ENCODE data around the gene METTL8. TPM values are rescaled to one million over a fixed set of nuclear protein-coding genes. Genes with fewer than 3 reads are reported as not detected.

Gene METTL8
- total RNA-seq, 1 donor from 2014 or later, result 41.6 TPM

DNA sequence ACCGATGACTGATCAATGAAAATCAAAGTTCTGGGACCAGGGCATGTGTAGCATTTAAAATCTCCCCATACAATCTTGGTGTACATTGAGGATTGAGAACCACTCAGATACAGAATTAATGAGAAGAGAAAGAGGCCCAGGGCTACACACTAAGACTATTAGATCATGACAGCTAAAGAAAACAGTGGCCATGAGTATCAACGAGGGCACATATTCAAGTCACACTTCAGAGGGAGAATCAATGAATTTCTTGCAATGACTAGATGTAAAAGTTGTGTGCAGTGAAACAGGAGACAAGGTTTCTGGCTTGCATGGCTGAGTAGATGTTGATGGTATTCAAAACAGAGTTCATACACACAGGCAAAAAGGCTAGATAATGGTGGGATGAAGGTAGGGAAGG, 29.1 kb downstream of the METTL8 start:
- H3K4me1 Mint-ChIP-seq, result peaks cover 4% of the 10 kb centered on the region
- H3K36me3 Mint-ChIP-seq, result peaks cover 18% of the 10 kb centered on the region
- no peak overlapping the region for H3K4me3 Mint-ChIP-seq
- H3K9me3 Mint-ChIP-seq, result peaks cover 18% of the 10 kb centered on the region
- TF ChIP-seq CTCF (IDR thresholded peaks at IDR 0.05; ENCODE audit: unreplicated experiment), result no peak
- H3K27ac Mint-ChIP-seq, result no peak overlapping the region
- no peaks in the 10 kb centered on the region for H3K27me3 Mint-ChIP-seq (ENCODE audit: low read depth)
- DNase-seq (ENCODE audit: low spot score in 2 of 2, unreplicated experiment in 2 of 2), result no peak

- Mint-ChIP-seq H3K4me1 (no peaks in the 10 kb centered on the region), H3K27ac (no peak overlapping the region), H3K9me3 (peaks cover 18% of the 10 kb centered on the region), H3K36me3 (peaks cover 18% of the 10 kb centered on the region), H3K4me3 (no peak overlapping the region), H3K27me3 (ENCODE audit: low read depth) (no peaks in the 10 kb centered on the region)
- TF ChIP-seq CTCF (IDR thresholded peaks at IDR 0.05; ENCODE audit: unreplicated experiment), result no peak
- no peak for DNase-seq (ENCODE audit: low spot score in 2 of 2, unreplicated experiment in 2 of 2)
Measured at GRCh38 chr2:171404261-171404660, 29.5 kb downstream of the METTL8 start.

DNA sequence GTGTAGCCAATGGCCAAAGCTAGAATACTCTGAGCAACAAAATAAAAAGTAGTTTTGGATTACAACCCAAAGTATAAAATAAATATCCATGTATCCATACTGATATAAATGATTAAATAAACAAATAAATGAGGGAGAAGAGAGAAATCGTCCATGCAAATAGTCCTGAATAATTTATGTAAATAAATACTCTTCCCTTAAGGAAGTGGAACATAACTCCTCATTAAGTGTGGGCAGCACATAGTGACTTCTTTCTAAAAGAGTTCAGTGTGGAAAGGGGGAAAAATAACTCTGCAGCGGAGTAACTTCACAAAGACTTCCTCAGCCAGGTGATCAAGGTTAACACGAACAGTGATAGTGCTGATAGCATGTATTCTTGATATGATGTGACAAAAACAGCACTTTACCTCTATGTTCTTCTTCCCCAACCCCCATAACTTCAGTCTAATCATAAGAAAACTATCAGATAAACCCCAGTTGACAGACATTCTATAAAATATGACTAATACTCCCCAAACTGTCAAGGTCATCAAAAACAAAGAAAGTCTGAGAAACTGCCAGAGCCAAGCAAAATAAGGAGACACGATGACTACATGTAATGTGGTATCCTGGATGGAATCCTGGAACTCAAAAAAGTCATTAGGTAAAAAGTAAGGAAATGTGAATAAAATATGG, 30.7 kb downstream of the METTL8 start:
- H3K4me3 Mint-ChIP-seq, result no peak overlapping the region
- peaks cover 21% of the 10 kb centered on the region for H3K9me3 Mint-ChIP-seq
- TF ChIP-seq CTCF (IDR thresholded peaks at IDR 0.05; ENCODE audit: unreplicated experiment), result no peak
- H3K27me3 Mint-ChIP-seq (ENCODE audit: low read depth), result no peaks in the 10 kb centered on the region
- DNase-seq (ENCODE audit: low spot score in 2 of 2, unreplicated experiment in 2 of 2), result no peak
- H3K27ac Mint-ChIP-seq, result no peak overlapping the region
- H3K36me3 Mint-ChIP-seq, result peaks cover 22% of the 10 kb centered on the region
- H3K4me1 Mint-ChIP-seq, result no peaks in the 10 kb centered on the region

DNA sequence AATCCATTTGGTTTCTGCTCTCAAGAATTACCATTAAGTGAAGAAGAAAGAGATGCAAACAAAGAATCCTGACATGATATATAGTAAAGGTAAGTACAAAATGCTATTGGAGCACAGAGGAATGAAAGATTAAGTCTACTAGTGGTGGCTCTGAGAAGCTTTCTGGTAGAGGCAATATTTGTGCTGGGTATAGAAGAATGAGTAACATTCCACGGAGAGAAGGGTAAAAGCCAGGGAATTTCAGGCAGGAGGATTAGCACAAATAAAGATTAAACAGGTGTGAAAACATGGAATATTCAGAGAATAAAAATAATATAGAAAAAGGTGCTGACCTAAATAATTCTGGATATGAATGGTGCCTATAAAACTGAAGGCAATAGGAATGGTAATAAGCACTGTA, 31.8 kb downstream of the METTL8 start:
- Mint-ChIP-seq H3K4me1 (no peaks in the 10 kb centered on the region), H3K36me3 (peaks cover 30% of the 10 kb centered on the region), H3K27ac (no peak overlapping the region), H3K27me3 (ENCODE audit: low read depth) (no peaks in the 10 kb centered on the region), H3K4me3 (no peak overlapping the region), H3K9me3 (peaks cover 30% of the 10 kb centered on the region)
- DNase-seq (ENCODE audit: low spot score in 2 of 2, unreplicated experiment in 2 of 2), result no peak
- TF ChIP-seq CTCF (IDR thresholded peaks at IDR 0.05; ENCODE audit: unreplicated experiment), result no peak

- no peaks in the 10 kb centered on the region for H3K27me3 Mint-ChIP-seq (ENCODE audit: low read depth)
- no peaks in the 10 kb centered on the region for H3K4me1 Mint-ChIP-seq
- H3K9me3 Mint-ChIP-seq, result peaks cover 30% of the 10 kb centered on the region
- no peak for TF ChIP-seq CTCF (IDR thresholded peaks at IDR 0.05; ENCODE audit: unreplicated experiment)
- DNase-seq (ENCODE audit: low spot score in 2 of 2, unreplicated experiment in 2 of 2), result no peak
- H3K27ac Mint-ChIP-seq, result no peak overlapping the region
- peaks cover 35% of the 10 kb centered on the region for H3K36me3 Mint-ChIP-seq
- H3K4me3 Mint-ChIP-seq, result no peak overlapping the region
Measured at GRCh38 chr2:171400395-171400794, 33.4 kb downstream of the METTL8 start.

- H3K36me3 Mint-ChIP-seq, result peaks cover 34% of the 10 kb centered on the region
- no peak overlapping the region for H3K27ac Mint-ChIP-seq
- no peaks in the 10 kb centered on the region for H3K27me3 Mint-ChIP-seq (ENCODE audit: low read depth)
- no peak for DNase-seq (ENCODE audit: low spot score in 2 of 2, unreplicated experiment in 2 of 2)
- peaks cover 30% of the 10 kb centered on the region for H3K9me3 Mint-ChIP-seq
- H3K4me3 Mint-ChIP-seq, result no peak overlapping the region
- TF ChIP-seq CTCF (IDR thresholded peaks at IDR 0.05; ENCODE audit: unreplicated experiment), result no peak
- no peaks in the 10 kb centered on the region for H3K4me1 Mint-ChIP-seq
Measured at GRCh38 chr2:171399292-171399691, 34.5 kb downstream of the METTL8 start.

All from mesothelial cell of epicardium (in vitro differentiated cells).